ENCODE data around the gene ADRA2A. TPM values are rescaled to one million over a fixed set of nuclear protein-coding genes. Genes with fewer than 3 reads are reported as not detected.

Gene ADRA2A
- total RNA-seq, 2 donors from 2014 or later: 6.5 to 6.9 TPM

DNA sequence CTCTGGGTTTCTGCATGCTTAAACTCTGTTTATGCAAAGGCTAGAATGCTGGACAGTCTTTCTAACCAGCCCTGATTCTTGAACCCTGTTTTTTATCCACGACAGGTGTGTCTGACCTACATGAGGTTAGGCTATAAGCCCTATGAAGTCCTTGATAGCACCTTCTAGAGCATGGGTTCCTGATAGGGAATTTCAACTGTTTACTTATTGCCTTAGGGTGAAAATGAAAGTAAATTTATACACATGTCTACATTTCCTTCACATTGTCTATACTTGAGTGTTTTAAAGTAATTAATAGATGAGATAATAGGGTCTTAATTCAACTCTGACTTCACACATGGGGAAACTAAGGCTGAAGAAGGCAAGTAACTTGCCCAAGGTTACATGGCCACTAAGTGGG is 35.5 kb downstream of the ADRA2A start:
- no peaks in the 10 kb centered on the region for H3K4me1 ChIP-seq (ENCODE audit: control insufficient read depth in 1 of 2, low read depth in 2 of 2)
- ATAC-seq (ENCODE audit: insufficient number of reproducible peaks, low FRiP score, low read depth) (no peak), DNase-seq (ENCODE audit: low spot score) (no peak)
- TF ChIP-seq, protein P1, sequence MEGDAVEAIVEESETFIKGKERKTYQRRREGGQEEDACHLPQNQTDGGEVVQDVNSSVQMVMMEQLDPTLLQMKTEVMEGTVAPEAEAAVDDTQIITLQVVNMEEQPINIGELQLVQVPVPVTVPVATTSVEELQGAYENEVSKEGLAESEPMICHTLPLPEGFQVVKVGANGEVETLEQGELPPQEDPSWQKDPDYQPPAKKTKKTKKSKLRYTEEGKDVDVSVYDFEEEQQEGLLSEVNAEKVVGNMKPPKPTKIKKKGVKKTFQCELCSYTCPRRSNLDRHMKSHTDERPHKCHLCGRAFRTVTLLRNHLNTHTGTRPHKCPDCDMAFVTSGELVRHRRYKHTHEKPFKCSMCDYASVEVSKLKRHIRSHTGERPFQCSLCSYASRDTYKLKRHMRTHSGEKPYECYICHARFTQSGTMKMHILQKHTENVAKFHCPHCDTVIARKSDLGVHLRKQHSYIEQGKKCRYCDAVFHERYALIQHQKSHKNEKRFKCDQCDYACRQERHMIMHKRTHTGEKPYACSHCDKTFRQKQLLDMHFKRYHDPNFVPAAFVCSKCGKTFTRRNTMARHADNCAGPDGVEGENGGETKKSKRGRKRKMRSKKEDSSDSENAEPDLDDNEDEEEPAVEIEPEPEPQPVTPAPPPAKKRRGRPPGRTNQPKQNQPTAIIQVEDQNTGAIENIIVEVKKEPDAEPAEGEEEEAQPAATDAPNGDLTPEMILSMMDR (IDR thresholded peaks at IDR 0.05): no peak
- H3K27me3 ChIP-seq (replicated peaks; ENCODE audit: insufficient read depth): no peaks in the 10 kb centered on the region
- no peak overlapping the region for H3K27ac ChIP-seq
- no peaks in the 10 kb centered on the region for H3K36me3 ChIP-seq
- no peaks in the 10 kb centered on the region for H3K9me3 ChIP-seq
- H3K4me3 ChIP-seq: no peak overlapping the region

GRCh38 chr10:111113238-111113960 is 36.6 kb downstream of the ADRA2A start:
- DNase-seq (ENCODE audit: low spot score) (no peak), ATAC-seq (ENCODE audit: insufficient number of reproducible peaks, low FRiP score, low read depth) (no peak)
- Histone ChIP-seq H3K36me3 (no peaks in the 10 kb centered on the region), H3K27me3 (replicated peaks; ENCODE audit: insufficient read depth) (no peaks in the 10 kb centered on the region), H3K4me3 (no peak overlapping the region), H3K4me1 (ENCODE audit: control insufficient read depth in 1 of 2, low read depth in 2 of 2) (no peaks in the 10 kb centered on the region), H3K27ac (no peak overlapping the region), H3K9me3 (no peaks in the 10 kb centered on the region)
- TF ChIP-seq, protein P1 (IDR thresholded peaks at IDR 0.05): no peak

GRCh38 chr10:111113961-111114757 is 37.3 kb downstream of the ADRA2A start:
- Histone ChIP-seq H3K27ac (no peak overlapping the region), H3K27me3 (replicated peaks; ENCODE audit: insufficient read depth) (no peaks in the 10 kb centered on the region), H3K4me3 (no peak overlapping the region), H3K4me1 (ENCODE audit: control insufficient read depth in 1 of 2, low read depth in 2 of 2) (no peaks in the 10 kb centered on the region), H3K36me3 (no peaks in the 10 kb centered on the region), H3K9me3 (no peaks in the 10 kb centered on the region)
- ATAC-seq (ENCODE audit: insufficient number of reproducible peaks, low FRiP score, low read depth): no peak
- TF ChIP-seq, protein P1 (IDR thresholded peaks at IDR 0.05): no peak
- no peak for DNase-seq (ENCODE audit: low spot score)

DNA sequence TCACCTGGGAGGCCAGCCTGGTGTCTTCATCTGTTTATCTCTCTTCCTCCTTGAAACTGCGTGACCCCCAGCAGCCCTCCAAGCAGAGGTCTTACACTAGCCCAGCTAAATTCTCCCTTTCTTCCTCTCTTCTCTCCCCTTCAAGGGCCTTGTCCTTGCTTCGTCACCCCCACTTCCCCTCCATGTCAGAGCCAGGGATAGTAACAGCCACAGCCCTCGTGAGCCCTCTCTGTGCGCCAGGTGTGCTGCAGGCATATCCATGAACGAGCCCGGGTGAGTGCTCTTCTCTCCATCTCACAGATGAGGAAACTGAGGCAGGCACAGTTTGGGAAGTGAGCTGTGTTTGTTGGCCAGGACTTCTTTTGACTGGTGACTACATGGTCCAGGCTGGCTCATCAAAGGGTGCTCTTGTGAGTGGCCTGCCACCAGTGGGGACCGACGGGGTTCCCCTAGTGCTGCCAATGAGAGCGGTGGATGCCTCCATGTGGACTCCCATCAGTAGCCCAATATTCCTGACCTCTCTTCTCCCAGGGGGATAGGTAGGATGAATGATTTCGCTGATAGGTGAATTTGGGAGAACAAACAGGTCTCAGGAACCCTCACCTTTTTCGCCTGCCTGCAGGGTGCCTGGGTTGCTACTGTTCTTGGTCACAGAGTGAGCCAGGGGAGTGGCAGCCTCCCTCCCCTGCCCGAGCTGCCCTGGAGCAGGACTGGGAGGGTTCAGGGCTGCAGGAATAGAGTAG is 38.1 kb downstream of the ADRA2A start:
- ATAC-seq (ENCODE audit: insufficient number of reproducible peaks, low FRiP score, low read depth) (no peak), DNase-seq (ENCODE audit: low spot score) (no peak)
- TF ChIP-seq, protein P1 (IDR thresholded peaks at IDR 0.05): no peak
- H3K9me3 ChIP-seq: no peaks in the 10 kb centered on the region
- no peaks in the 10 kb centered on the region for H3K4me1 ChIP-seq (ENCODE audit: control insufficient read depth in 1 of 2, low read depth in 2 of 2)
- no peak overlapping the region for H3K27ac ChIP-seq
- H3K4me3 ChIP-seq: no peak overlapping the region
- no peaks in the 10 kb centered on the region for H3K27me3 ChIP-seq (replicated peaks; ENCODE audit: insufficient read depth)
- no peaks in the 10 kb centered on the region for H3K36me3 ChIP-seq

GRCh38 chr10:111116211-111116610 is 39.4 kb downstream of the ADRA2A start:
- ATAC-seq (ENCODE audit: insufficient number of reproducible peaks, low FRiP score, low read depth) (no peak), DNase-seq (ENCODE audit: low spot score) (no peak)
- no peaks in the 10 kb centered on the region for H3K27me3 ChIP-seq (replicated peaks; ENCODE audit: insufficient read depth)
- H3K27ac ChIP-seq: no peak overlapping the region
- H3K36me3 ChIP-seq: no peaks in the 10 kb centered on the region
- no peaks in the 10 kb centered on the region for H3K4me1 ChIP-seq (ENCODE audit: control insufficient read depth in 1 of 2, low read depth in 2 of 2)
- no peaks in the 10 kb centered on the region for H3K9me3 ChIP-seq
- H3K4me3 ChIP-seq: no peak overlapping the region
- TF ChIP-seq, protein P1 (IDR thresholded peaks at IDR 0.05): no peak
